ENCODE data around the gene SCAMP1.
"Not testable (repeated sequence)": the region's sequence is repeated elsewhere in the genome, so short reads cannot be mapped to it uniquely, and the experiment has no call there.

SCAMP1 gene

DNA sequence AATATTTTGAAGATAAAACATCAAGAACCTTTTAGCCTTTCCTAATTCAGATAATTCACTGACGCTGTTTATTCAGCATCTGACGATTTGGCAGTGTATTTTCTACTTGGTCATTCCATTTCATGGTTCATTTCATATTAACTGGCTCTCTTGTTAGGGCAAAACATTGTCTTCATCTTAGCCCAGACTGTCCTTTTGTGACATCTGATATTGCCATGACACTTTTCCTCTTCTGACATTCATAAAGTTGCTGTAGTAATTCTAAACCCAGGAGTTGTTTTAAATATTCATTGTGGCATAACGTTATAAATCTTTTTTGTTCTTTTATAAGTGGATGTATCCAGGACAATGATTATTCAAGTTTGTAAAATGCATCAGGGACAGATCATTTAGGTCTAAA is 1.8 kb downstream of the SCAMP1 start:
- no peak for DNase-seq

DNA sequence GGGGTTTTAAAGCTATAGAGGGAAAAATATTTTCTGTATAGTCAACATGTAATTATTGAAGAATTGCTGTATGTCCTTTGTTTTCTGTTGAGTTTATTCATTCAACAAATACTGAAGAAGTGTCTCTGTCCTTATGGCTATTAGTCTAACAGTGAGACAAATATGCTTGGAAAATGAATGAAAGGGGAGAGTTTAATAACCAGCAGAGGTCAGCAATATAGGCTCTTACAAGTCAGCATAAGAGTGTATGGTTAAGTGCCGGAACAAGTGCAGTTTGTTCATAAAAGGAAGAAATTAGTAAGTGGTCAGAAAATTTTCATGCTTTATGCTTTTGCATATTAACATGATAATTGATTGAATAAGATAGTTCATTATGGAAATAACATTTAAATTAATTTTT is 3.6 kb downstream of the SCAMP1 start:
- no peak for DNase-seq

DNA sequence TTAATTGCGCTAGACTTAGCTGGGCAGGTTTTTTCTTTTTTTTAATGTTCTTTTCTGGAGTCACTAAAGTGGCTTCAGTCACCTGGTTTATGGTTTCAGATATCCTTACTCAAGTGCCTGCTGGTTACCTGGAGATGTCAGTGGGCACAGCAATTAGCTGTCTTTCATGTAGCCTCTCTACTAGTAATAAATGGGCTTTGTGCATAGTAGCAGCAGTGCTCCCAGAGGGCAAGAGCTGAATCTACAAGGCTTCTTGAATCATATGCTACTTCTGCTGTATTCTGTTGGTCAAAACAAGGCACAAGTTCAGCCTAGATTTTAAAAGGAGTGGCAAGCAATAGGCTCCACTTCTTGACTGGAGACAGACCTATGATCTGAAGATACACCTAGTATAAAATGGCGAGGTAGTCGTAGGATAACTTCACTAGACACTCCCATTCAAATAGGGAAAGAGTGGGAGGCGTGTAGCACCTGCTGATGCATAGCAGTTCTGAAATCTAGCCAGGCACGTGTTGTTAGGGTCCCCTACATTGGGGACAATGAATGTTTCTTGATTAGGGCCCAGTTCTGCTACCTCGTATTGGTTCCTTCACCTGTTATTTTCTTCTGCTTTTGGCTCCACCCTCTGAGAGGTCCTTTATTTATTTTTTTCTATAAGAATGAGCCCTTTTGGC is 7.0 kb downstream of the SCAMP1 start:
- DNase-seq = peak; percentile 71

DNA sequence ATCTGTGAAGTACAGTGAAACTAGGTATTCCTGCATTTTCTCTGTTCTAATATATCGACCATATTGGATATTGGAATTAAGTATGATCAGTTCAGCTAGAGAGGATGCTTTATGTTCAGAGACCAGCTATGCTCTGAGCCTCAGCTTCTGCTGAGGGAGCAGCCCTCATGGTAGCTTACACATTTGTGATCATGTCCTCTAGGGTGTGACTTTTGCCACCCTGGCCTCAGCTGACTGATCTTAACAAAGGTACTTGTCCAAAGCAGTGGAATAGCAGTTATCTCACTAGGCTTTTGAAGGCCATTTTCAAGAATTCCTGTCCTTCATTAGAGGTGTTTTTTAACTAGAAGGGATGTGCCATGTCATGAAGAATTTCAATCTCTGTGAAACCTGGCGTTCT is 9.3 kb downstream of the SCAMP1 start:
- no peak for DNase-seq

DNA sequence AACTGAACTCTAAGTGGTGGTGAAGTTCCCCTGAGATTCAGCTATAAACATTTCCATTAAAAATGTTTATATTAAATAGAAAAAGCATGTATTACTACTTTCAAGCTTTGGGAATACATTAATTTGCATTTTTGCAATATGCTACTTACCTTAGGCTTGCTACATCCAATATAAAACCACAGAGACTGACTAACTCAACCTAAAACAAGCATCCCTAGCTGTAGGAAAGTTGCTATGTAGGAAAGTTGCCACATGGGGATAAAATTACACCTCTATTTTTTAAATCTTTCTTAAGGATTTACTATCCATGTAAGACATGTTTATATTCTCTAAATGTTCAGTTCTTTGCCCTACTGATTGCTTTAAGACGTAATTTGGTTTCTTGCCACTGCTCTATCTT is 12.8 kb downstream of the SCAMP1 start:
- DNase-seq = no peak

DNA sequence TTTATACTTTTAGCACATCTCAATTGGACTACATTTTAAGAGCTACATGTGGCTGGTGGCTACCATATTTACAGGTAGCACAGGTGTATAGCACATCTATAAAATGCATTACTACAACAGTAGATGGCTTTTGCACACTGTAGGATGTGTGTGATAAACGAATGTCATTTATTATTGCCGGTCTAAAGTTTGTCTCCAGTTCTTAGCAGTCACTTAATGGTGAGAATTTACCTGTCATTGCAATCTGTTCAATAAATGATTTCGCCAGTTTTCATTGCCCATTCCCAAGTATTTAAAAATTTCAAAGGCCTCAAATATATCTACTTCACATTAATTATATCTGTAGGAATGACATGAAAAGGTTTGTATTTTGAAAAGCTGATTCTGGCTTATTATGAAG is 15.9 kb downstream of the SCAMP1 start:
- DNase-seq = no peak

DNA sequence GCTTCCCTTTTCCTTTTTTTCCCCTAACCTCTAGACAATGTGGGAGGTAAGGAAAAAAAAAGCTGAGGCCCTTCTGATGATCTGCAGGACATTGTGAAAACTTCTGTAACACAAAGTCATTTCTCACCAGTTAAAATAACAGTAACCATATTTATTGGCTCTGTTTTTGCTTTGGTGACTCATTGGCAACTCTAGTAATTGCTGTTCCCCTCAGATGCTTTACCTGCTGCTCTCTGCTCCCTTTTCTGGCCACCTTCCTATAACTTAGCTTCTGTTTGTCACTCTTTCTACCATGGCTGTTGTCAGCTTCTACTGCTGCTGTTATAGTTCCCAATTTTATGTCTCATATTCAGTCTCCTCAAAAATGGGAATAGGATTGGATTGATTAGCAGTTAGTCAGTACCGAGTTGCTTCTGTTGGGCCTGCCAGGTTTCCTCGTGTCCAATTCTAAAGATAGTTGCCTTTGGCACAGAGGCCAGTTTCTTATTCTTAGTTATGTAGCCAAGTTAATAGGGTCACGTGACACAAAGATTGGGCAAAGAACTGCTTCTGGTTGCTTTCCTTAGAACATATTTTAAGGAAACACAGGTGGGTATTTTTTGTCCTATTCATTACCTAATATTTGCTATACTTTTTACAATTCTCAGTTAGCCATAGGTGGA is 16.8 kb downstream of the SCAMP1 start:
- DNase-seq = no peak

DNA sequence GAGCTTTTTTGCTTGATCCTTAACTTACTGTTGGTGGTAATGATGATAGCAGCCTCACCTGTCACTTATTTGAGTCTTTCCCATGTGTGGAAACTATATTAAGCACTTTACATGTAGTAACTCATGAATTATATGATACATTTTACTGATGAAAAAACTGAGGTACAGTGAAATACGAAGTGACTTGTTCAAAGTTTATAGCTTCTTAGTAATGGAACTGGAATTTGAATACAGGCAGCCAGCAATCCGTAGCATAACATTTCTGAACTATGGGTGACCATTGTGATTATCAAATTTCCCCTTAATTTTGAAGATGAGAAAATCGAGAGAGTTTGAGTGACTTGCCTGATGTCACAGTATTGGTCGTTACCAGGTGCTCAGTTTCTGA is 17.3 kb downstream of the SCAMP1 start:
- DNase-seq = no peak

DNA sequence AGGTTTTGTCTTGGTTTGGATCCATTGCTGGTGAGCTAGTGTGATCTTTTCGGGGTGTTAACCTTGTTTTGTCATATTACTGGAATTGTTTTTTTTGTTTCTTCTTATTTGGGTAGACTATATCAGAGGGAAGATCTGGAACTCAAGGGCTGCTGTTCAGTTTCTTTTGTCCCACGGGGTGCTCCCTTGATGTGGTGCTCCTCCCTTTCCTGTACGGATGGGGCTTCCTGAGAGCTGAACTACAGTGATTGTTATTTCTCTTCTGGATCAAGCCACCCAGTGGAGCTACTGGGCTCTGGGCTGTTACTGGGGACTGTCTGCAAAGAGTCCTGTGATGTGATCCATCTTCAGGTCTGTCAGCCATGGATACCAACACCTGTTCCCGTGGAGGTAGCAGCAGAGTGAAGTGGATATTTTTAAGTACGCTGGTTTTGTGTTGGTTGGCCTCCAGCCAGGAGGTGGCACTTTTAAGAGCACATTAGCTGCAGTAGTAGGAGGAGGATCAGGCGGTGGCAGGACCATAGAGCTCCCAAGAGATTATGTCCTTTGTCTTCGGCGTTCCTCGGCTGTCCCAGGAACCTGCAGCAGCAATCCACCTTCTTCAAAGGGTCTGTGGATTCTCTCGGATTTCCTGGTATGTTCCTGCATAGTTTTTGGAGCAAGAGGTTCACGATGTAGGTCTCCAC is 27.2 kb downstream of the SCAMP1 start:
- DNase-seq = peak; percentile 9

DNA sequence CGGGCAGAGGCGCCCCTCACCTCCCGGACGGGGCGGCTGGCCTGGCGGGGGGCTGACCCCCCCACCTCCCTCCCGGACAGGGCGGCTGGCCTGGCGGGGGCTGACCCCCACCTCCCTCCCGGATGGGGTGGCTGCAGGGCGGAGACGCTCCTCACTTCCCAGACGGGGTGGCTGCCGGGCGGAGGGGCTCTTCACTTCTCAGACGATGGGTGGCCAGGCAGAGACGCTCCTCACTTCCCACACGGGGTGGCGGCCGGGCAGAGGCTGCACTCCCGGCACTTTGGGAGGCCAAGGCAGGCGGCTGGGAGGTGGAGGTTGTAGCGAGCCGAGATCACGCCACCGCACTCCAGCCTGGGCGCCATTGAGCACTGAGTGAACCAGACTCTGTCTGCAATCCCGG is 30.9 kb downstream of the SCAMP1 start:
- DNase-seq = not testable (repeated sequence)

DNA sequence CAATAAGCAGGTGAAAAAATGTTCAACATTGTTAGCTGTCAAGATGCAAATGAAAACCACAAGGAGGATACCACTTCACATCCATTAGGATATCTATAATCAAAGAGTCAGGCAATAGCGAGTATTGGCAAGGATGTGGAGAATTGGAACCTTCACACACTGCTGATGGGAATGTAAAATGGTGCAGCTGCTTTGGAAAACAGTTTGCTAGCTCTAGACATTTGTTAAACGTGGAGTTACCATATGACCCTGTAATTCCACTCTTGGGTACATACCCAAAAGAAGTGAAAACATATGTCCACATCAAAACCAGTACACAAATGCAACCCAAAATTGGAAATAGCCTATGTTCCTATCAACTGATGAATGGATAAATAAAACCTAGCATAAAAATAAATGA is 37.4 kb downstream of the SCAMP1 start:
- DNase-seq = no peak

DNA sequence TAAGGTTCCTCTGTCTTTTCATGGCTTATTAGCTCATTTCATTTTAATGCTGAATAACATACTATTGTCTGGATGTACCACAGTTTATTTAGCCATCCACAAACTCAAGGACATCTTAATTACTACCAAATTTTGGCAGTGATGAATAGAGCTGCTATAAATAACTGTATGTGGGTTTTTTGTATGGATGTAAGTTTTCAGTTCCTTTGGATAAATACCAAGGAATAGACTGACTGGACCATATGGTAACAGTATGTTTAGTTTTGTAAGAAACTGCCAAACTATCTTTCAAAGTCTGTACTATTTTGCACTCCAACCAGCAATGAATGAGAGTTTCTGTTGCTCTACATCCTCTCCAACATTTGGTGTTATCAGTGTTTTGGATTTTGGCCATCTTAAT is 38.7 kb downstream of the SCAMP1 start:
- no peak for DNase-seq

DNA sequence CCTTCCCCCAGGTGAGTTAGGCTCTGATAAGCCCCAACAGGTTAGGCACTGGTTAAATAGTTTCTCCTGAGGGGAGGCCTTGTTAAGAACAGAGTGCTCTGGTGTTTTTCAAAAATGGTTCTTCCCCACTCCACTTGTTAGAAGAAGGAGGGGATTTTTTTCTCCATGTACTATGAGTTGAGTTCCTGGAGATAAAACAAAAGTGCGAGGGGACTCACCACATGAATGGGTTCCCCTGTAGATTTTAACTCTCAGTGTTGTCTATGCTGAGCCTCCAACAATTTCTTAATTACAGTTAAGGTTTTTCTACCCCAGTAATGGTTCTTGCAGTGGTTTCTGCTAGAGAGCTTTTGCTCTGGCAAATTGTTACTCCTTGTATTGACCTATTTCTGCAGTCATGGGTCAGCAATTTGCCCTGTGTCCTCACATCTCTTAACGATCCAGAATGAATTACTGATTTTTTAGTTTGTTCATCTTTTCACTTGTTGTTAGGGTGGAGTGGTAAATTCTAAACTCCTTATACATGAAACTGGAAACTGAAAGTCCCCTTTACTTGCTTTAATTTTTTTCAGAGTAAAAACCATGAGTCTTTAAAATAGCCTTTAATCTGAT is 44.4 kb downstream of the SCAMP1 start:
- no peak for DNase-seq

DNA sequence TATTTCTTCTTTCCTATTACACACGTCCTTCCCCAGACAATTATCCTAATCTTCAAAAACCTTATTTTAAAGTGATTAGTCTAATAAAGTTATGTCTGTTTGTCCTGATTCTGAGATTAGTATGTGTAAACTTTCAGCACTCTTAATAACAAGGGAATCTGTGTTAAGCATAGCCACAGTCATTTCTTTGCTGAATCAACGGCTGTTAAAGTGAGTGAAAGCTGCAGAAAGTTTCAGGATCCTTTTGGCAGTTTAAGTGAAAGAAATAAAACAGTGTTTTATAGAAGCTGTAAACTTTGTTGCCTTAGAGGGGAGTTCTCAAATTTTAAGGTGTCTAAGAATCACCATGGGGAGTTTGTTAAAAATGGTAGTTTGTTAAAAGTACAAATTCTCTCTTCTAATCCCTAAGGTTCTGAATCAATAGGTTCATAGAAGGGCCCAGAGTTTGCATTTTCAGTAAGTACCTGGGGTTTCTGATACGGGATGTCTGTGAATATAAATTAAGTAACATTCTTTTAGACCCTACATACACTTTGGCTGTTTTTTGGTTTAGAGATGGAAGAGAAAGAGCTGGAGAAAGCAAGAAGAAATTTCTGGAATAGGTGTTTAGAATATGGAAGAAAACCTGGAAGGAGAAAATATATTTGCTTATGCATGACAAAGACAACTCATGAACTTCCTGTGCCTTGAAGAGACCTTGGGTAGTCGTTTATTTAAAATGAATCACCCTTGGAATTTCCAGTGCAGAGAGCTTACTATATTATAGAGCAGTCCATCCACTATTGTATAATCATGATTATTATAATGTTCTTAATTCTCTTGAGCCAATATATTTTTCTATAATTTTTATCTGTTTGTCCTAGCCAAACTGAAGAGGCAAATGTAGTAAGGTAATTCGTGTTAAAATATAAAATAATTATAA is 45.7 kb downstream of the SCAMP1 start:
- DNase-seq = no peak

DNA sequence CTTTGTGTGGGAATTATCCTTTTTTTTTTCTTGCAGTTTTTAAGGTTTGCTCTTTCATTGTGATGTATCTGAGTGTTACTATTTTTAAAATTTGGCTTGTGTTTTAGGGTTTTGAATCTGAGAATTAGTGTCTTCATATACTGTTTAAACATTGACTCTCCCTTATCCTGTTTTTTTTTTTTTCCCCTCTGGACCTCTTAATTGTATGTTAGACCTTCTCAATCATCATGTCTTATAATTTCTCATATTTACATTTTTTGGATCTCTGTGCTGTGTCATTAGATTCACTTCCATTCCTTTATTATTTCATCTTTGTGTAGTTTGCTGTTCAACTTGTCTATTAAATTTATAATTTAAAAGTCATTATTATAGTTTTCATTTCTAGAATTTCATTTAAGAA is 47.0 kb downstream of the SCAMP1 start:
- DNase-seq = no peak

DNA sequence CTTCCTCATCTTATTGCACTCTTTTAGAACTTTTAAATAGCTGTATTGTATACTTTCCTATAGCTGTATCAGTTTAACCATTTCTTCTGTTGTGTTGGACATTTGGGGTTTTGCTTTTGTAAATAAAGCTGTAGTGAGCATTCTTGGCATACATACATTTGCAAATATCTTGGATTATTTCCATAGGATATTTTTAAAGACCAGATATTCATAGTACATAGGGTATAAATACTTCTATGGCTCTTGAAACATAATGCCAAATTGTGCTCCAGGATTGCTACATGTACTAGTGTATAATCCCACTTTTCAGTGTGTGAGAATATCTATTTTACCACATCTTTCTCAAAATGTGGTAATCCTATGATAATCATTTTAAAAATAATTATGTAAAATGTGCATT is 51.2 kb downstream of the SCAMP1 start:
- no peak for DNase-seq

DNA sequence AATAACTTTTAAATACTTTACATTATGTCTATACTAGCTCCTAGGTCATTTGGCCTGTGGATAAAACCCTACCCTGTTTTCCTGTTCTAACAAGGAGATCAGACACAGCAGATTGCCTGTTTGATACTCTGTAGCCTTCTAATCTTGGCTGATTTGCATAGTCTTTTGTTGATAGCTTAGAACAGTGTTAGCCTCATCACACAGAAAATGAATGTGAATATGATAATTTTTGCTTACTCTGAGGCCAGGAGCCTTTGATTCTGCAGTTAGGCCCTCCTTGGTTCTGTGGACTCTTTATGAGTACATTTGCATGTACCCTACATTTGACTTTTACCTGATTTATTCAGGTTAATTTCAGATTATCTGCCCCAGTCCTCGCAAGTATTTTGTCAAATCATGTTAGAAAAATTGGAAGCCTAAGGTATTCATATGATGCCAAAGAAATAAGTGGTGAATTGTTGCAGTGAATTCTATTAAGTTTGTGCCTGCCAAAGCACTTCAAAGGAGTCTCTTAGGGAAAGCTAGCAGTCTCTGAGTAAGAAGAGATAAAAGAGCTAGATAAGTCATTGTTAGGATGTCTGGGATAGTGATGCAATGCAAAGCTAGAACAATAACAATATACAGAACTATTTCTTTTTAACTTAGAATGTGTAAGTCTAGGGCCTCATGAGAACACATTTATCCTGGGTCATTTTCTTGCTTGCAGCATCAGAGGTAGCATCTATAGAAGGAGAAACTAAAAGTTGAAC is 56.4 kb downstream of the SCAMP1 start:
- no peak for DNase-seq

DNA sequence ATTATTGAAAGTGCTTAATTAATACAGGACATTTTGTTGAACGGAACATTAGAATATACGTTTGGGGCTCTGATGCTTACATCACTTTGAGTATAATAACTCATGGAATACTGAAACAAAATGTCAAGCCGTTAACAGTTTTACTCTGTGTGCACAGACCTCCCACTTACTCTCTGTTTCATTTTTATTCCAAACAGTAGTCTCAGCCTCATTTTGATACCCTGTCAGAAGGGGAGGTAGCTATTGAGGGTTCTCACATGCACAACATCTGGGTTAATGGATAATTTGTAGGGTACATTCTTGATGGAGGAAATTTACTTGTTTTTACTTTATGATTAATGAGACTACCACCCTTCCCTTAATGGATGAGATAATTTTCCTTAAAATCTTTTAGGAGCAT is 59.0 kb downstream of the SCAMP1 start:
- no peak for DNase-seq

DNA sequence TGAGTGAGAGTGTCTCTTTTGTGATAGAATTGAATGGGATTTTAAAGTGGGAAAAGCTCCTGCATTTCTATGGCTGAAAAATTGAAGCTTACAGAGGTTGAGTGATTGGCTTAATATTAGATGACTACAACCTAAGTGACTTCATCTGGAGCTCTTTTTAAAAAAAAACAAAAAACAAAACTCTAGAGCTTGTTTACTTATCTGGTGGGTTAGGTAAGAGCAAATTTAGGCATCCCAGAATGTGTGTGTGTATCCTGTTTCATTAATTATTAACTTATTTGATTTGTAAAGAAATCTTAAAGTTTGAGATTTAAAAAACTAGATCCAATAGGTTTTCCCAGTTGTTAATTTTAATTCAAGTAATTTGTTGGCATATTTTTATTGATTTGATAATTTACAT is 60.1 kb downstream of the SCAMP1 start:
- DNase-seq = no peak

DNA sequence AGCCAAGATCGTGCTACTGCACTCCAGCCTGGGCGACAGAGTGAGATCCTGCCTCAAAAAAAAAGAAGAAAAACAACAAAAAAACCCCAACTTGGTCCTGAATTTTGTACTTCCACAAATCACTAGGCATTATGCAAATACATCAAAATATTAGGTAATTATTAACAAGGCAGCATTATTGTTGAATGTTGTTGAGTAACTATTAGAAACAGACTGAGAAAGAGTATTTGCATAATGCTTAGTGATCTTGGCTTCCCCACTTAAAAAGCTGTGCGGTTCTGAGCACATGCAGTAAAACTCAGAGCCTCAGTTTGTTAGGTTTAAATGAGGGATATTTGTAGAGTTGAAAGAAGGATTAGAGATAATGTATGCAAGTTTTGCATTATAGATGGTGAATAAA is 64.2 kb downstream of the SCAMP1 start:
- no peak for DNase-seq

DNA sequence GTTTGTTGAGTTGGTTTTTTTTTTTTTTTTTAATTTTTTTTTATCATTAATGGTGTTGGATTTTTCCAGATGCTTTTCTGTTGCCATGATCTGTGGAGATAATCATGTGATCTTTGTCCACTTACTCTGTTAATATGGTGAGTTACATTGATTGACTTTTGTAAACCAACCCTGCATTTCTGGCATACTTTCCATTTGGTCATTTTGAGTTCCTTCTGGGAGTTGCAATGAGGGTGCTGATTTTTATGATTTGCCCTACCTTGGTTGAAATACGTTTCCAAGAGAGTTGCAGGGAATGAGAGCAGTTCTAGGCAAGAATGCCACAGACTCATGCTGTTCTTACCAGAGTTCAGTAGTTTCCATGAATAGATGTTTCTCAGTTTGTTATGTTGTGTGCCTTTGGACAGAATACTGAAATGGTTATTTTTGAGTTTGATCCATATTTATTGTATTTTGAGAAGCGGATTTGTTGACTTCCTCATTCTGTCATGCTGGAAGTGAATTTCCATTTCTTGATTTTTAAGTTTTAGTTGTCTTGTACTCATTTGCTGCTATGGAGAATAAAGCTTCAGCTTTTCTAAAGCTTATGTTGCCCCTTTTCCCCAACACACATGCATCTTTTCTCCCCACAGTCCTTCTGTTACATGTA is 69.0 kb downstream of the SCAMP1 start:
- DNase-seq = no peak

DNA sequence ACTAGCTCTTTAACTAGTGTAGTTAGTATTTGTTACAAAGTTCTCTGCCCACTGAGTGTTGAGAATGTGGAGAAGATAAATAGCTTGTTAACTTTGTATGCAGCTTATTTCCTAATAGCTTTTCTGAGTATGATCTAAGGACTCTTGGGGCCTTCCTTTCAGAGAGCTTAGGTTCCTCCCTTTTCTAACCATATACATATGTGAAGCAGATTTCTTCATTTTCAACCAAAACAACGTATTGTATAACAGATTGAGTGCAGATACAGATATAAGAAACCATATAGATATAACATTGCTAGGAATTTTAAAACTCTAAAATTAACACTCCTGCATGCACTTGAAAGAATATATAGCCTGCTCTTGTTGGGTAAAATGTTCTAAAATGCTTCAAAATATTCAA is 70.4 kb downstream of the SCAMP1 start:
- no peak for DNase-seq

All from NCI-H1105 treated with DMSO at 0.1 percent for 48 hours (cell line).